Stimulated activated CD4-positive, alpha-beta T cell treated with anti-CD3 and anti-CD28 coated beads, Interleukin-4, amount 100 ng/mL, for 24 hours (primary cell): Measurements from ENCODE around the gene EPS8L3.
"Not testable (repeated sequence)": the region's sequence is repeated elsewhere in the genome, so short reads cannot be mapped to it uniquely, and the experiment has no call there.

ENCODE experiments used
- DNase-seq: peaks from one replicate; pipeline ENCODE4 v3.0.0-alpha.2; 2020

The EPS8L3 gene

DNA sequence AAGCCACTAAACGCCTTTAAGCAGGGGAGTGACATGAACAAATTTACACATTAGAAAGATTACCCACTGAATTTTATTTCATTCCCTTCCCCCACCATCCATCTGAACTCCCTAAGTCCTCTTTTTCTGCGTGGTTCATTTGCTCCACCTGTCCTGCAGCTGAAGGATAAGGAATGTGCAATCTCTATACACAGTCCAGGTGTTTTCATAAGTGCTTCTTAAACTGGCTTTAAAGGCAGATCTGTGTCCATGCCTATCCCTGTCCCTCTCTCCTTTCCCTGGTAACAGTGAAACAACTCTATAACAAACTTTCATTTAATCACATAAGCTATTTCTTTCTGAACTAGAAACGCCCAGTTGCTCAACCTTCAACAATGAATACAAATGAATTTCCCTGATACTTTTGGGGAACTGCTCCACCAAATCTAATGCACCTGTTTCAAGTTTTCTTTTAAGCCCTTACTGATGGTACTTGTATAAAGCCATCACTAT is 31.3 kb downstream of the EPS8L3 start:
- no peak for DNase-seq

DNA sequence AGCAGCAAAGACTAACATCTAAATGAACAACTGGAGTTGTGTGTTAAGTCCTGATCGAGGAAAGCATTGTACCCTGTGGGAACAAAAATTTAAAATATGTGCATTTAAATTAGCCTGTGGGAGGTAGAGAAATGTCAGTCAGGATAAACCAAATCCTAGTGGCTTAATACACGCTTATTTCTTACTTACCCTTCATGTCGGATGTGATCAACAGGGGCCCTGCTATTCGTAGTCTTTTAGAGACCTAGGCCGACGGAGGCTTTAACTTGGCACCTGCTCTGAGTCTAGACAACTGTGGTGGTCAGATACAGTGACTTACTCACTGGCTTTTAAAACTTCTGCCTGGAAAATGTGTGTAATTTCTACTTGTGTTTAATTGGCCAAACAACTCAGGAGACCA is 33.1 kb downstream of the EPS8L3 start:
- DNase-seq = no peak

DNA sequence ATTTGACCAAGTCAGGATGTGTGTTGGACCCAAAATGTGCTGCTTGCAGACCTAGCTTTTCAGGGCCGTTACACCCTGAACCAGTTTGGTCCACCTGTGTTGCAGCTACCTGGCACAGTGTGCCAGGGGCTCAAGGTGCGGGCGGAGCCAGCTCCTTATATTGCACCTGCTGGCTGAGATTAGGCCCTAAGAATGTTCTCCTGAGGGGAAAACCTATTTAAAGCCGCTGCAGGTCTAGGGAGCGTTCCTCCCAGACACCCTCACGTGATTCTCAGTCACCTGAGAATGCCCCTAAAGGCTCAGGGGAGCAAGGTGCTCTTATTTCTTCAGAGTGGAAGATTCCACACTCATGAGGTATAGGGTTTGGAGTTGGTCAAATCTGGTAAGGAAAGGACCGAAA is 34.9 kb downstream of the EPS8L3 start:
- no peak for DNase-seq

DNA sequence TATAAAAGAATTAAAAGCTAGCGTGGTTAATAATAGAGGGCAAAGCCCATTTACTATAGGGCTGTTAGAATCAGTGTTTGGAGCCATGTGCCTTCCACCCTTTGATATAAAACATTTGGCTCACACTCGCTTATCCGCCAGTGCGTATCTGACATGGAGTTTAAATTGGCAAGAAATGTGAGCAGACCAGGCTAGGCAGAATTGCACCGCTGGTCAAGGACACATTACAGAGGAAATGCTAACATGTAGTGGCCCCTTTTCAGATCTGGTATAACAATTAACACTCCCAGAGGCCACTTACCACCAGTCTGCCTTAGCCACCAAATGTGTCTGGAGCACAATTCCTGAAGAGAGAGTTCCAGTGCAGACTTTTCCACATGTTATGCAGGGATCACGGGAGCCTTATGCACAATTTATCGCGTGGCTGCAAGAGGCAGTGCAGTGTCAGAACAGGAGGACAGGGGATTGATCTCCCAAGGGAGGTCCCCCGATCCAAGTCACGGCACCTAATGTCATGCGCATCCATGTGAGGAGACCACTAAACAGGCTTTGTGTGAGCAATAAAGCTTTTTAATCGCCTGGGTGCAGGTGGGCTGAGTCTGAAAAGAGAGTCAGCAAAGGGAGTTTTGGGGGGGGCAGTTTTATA is 36.9 kb downstream of the EPS8L3 start:
- no peak for DNase-seq

DNA sequence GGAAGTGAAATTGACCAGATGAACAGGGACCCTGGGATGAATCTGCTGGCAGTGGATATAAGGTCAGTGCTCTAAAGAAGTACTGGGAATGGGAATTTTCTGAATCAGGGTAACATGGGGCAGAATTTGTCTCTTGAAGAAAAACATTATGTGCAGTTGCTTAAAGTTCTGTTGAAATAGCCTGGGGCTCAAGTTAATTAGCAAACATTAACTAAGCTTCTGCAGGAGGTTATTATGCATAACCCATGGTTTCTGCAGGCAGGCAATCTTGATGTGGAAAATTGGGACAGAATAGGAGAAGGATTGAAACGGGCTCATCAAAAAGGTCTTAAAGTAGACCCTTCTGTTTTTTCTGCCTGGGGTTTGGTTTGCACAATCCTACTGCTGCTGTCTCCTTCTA is 37.7 kb downstream of the EPS8L3 start:
- no peak for DNase-seq

DNA sequence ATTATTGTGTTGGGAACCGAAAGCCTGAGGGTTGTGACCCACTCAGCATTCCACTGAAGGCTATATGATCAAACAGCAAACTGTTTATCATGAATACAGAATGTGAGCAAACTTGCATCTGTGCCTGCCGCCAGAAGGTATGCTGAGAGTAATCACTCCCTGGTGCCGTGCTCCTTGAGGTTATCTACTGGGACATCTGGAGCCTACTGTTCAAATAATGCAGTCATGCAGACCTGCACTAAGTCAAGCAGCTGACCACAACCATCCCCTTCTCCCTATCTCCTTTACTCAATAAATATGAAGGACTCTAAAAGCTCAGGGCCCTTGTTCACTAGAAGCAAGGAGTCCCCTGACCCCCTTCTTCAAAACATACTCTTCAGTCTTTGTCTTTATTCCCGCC is 38.2 kb downstream of the EPS8L3 start:
- DNase-seq = no peak

DNA sequence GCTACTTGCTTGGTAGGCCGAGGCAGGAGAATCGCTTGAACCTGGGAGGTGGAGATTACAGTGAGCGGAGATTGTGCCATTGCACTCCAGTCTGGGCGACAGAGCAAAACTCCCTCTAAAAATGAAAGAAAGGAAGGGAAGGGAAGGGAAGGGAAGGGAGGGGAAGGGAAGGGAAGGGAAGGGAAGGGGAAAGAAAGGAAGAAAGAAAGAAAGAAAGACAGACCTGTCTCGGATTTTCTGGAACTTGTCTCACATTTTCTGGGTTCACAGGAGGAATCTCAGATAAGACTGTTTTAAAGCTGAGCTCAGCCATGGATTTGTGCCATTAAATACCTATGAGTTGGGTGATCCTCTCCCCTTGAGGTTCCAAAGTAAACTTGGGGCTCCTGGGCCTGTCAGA is 38.8 kb downstream of the EPS8L3 start:
- no peak for DNase-seq

DNA sequence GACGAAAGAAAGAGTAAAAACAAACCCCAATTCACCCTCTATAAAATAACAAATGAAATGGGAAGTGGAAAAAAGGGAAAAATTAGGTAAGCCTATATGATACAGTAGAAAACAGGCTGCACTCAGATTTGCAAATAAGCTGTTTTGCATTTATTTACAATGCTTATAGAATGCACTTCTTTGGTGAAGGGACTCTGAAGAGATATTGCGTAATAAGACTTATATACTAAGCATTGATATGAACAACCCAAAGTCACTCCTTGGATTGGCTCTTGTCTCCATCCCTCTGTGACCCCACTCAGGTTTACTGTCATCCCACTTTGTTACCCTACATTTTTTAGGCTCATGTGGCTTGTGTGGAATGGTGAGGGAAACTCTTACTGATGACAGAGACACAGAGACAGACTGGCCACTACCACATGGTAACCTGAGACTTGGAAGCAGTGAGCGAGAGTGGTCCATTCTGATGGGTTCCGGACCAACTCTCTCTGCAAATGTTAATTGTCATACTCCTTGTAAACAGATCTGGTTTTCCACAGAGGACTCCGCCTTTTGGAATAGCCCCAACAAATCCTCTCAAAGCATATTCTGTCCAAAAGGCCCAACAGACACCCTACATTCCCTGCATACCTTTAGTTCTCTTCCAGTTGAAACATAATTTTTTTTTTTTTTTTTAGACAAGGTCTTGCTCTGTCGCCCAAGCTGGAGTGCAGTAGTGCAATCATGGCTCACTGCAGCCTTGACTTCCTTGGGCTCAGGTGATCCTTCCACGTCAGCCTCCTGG is 40.6 kb downstream of the EPS8L3 start:
- no peak for DNase-seq

DNA sequence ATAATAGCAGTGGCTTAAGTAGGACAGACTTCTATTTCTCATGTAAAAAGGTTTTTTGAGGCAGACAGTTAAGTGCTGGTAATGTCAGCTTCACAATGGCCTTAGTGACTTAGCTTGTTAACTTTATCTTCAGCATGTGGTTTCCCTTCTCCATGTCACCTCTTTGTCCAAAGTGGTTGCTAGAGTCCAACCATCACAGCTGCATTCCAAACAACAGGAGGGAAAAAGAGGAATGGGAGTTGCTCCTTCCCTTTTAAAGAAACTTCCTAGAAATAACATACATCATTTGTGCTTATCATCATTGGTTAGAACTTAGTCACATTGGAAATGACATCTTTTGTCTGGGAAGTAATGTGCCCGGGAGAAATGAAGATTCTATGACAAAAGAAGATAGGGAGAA is 41.8 kb downstream of the EPS8L3 start:
- no peak for DNase-seq

DNA sequence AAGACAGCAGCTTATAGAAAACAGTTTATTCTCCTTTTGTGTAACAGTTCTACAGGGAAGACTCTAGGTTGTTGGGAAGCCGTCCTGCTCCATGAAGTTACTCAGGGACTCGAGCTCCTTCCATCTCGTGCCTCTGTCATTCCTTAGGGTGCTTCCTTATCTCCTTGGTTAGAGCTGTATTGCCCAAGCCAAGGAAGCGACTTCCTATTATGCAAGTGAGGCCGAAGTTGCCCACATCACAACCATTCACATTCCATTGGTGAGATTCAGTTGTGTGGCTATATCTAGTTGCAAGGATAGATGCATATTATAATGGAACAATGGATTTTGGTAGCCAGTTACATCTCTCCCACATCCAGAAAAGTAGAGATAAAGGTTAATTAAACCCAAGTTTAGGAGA is 42.7 kb downstream of the EPS8L3 start:
- DNase-seq = no peak

DNA sequence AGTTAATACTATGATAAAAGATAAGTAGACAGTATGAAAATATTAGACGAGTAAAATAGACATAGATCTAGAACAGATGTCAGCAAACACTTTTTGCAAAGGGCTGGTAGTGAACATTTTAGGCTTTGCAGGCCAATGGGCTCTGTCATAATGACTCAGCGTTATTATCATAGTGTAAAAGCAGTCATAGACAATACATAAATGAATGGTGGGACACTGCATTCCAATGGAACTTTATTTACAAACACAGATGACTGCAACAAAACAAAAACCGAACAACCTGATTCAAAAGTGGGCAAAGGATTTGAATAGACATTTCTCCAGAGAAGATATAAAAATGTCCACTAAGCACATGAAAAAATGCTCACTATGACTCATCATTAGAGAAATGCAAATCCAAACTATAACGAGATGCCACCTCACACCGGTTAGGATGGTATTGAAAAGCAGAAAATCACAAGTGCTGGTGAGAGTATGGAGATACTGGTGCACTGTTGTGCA is 44.3 kb downstream of the EPS8L3 start:
- DNase-seq = no peak

DNA sequence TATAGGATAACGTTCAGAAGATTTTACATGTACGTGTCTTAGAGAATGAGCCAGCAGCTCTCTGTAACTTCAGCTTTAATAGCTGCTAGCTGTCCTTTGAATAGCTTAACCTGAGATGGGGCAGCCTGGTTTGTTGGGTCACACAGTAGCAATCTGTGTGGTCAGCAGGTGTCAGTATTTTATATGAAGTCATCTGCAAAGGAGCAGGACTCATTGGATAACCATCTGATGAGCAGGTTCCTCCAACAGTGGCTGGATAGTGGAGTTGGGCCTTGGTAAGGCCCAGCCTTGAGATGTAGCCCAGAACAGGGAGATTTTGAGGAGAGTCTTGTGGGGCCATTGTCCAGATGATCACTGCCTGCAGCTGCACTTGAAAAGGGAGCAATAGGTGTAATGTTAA is 45.2 kb downstream of the EPS8L3 start:
- DNase-seq = no peak

DNA sequence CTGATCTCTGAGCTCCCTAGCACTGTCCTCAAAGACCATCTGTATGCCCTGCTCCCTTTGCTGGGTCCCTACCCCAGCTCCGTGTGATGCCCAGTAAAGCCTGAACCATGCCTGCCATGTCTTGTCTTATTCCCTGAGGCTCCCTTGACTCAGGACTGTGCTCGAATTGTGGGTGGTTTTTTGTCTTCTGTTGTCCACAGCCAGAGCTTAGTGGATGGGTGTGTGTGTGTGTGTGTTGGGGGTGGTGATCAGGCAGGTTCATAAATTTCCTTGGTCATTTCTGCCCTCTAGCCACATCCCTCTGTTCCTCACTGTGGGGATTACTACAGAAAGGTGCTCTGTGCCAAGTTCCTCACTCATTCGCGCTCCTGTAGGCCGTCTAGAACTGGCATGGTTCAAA is 46.0 kb downstream of the EPS8L3 start:
- DNase-seq = no peak

DNA sequence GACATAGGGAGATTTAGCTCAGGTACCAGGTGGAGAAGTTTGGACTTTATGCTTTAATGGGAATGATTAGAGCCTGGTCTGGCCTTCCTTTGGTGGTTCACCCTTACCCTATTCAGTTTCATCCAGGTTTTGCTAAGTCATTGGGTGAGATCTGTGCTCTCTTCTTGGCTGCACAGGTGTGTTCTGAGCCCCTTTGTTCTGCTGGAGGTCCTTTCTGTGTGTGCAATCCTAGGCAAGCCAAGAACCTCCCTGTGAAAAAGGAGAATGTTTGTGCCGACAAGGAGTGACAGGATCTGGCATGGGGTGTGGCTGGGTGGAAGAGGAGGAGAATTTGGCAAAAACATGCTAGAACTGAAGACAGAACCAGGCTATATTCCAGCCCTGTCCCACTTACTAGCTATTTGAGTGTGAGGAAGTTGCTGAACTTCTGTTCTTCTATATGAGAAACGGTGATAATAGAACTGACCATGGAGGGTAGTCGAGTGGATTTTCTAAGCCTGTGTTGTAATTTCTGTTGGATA is 47.1 kb downstream of the EPS8L3 start:
- DNase-seq = no peak

DNA sequence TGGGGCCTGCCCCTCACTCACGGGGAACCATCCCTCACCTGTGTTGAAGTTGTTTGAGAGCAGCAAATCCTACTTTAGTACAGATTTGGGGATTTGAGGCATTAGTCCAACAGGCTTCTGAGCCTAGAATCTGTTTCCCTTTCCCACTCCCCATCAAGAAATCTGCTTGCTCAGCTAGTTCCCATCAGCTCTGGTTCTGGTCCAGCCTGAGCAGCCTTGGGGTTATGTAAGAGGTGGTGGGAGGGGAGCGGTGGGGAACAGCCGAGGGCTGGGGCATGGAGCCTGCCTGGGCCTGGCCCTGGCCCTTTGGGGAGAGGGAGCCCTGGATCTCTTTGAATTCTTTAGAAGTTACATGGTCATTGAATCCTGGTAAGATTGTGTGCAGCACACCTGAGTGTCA is 47.6 kb downstream of the EPS8L3 start:
- DNase-seq = no peak

DNA sequence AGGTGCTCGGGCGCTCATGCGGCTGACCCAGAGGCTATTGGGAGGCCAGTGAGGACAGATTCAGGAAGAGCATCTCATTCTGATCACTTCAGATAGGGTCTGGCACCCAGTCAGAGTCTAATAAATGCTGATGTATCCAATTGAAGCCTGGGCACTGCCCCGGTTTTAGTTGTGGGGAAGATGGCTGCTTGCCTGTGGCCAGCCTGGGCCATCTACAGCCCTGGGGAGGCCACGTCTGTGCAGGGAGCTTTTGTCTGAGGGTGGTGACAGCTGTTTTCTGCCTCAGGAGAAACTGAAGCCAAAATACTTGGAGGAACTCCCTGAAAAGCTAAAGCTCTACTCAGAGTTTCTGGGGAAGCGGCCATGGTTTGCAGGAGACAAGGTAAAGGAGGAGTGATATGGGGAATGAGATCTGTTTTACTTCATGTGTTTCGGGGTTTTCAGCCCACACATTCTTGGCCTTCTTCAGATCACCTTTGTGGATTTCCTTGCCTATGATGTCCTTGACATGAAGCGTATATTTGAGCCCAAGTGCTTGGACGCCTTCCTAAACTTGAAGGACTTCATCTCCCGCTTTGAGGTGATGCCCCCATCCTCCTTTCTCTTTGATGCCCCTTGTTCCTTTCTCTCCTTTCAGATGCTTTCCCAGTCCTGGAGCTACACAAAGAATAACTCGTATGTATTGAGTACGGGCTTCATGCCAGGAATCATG is 48.9 kb downstream of the EPS8L3 start:
- DNase-seq = no peak

DNA sequence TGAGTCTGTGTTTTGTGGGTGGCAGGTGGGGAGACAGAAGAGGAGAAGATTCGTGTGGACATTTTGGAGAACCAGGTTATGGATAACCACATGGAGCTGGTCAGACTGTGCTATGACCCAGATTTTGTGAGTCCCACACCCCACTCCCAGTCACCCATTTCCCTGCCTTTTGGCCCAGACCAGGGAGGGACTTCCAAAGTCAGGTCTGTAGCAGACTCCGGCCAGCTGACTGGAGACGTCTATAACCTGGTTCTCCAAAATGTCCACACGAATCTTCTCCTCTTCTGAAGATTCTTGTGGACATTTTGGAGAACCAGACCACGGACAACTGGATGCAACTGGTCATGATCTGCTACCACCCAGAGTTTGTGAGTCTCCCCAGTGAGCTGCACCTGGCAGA is 50.1 kb downstream of the EPS8L3 start:
- DNase-seq = no peak

DNA sequence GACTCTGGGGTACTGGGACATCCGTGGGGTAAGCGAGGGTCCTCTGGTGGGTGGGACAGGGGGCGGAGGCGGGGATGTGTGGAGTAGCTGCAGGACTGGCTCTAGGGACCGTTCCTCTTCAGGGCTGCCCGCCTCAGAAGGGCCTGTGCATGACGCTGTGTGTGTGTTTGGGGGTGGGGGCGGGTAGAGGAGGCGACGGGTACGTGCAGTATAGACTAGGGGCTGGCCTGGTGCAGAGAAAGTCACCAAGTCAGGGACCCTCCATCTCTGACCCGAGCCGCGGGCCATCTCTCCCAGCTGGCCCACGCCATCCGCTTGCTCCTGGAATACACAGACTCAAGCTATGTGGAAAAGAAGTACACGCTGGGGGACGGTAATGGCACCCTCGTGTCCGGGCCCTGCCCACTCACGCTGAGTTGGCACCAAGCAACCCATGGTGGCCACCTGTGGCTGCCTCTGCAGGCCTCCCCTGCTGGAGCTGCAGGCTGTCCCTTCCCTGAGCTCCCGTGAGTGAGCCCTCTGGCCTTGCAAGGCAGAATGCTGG is 51.3 kb downstream of the EPS8L3 start:
- no peak for DNase-seq

DNA sequence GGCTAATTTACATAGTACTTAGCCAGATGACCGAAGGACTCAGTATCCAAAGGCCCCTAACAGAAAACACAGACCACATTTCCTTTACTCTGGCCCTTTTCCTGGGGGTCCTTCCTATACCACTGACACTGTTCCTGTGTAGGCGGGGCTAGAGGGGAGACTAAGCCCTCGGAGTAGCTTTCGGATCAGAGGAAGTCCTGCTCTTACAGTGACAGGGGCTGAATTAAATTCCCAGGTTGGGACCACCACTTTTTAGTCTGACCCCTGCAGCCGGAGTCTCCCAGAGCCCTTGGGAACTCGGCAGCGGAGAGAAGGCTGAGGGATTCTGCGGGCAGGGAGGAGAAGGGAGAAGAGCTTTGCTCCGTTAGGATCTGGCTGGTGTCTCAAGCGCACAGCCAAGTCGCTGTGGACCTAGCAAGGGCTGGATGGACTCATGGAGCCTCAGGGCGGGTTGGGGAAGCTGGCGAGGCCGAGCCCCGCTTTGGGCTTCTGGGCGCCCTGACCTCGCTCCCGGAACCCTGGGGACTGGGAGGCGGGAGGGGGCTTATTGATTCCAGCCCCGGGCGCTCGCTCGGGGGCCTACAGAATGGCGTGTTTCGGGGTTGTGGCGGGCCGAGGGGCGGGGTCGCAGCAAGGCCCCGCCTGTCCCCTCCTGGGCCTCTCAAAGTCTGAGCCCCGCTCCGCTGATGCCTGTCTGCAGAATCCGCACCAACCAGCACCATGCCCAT is 52.0 kb downstream of the EPS8L3 start, which contains the start of gene GSTM5:
GSTM5 (plus strand) TSS at position 659 of the 728 bp plus-strand sequence; CDS start at position 721, 62 bp downstream.
- DNase-seq = not testable (repeated sequence)

DNA sequence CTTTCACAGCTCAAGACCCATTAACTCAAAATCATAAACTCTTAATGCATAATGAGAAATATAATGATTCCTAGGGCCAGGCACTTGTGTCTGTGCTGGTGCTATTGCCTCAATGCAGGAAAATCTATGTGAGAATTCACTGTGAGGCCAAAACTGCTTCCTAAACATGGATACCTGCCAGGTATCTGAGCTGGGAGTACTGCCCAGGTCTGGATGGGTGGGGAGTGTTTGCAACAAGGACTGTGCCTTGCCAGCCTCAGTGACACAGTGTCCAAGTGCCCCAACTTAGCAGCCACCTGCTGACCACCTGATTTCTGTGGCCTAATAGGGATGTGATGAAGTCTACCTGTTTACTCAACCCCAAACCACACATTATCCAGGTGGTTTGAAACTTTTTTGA is 53.9 kb downstream of the EPS8L3 start:
- DNase-seq = not testable (repeated sequence)

DNA sequence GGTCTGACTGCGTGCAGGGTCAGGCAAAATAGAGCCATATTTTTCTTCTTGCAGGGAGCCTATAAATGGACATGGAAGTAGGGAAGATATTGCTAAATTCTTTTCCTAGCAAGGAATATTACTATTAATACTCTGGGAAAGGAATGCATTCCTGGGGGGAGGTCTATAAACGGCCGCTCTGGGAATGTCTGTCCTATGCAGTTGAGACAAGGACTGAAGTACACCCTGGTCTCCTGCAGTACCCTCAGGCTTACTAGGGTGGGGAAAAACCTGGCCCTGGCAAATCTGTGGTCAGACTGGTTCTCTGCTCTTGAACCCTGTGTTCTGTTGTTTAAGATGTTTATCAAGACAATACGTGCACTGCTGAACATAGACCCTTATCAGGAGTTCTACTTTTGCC is 54.8 kb downstream of the EPS8L3 start:
- not testable (repeated sequence) for DNase-seq

DNA sequence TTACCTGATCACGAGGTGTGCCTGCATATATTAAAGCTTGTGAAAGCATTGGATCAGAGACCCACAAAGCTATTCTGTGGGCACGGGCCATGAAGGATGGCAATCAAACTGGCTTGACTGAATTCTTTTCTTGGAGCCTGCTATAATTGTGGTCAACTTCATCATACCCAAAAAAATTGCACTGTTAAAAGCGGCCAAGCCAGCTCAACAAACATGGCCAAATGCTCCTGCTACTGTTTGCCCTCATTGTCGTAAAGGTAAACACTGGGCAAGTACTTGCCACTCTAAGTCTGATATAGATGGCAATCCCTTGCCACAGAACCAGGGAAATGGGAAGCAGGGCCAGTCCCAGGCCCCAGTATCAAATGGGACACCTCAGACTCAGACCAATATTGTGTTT is 58.3 kb downstream of the EPS8L3 start:
- DNase-seq = no peak
